ENCODE results near the gene TIPIN. TPM values are rescaled to one million over a fixed set of nuclear protein-coding genes. Genes with fewer than 3 reads are reported as not detected.
A peak's percentile ranks its signal among the peaks of the same experiment; 100 is the strongest.
"Not testable (repeated sequence)": the region's sequence is repeated elsewhere in the genome, so short reads cannot be mapped to it uniquely, and the experiment has no call there.

The TIPIN gene
- total RNA-seq, 1 donor from 2014 or later, result 17.7 TPM

- no peak for DNase-seq (ENCODE audit: low spot score)
- peaks cover 1% of the 10 kb centered on the region for H3K27me3 Mint-ChIP-seq (ENCODE audit: unreplicated experiment)
- H3K27ac Mint-ChIP-seq (ENCODE audit: unreplicated experiment), result no peak overlapping the region
- H3K4me3 Mint-ChIP-seq (ENCODE audit: unreplicated experiment), result no peak overlapping the region
- no peaks in the 10 kb centered on the region for H3K9me3 Mint-ChIP-seq (ENCODE audit: unreplicated experiment)
- no peaks in the 10 kb centered on the region for H3K36me3 Mint-ChIP-seq (ENCODE audit: low read depth, unreplicated experiment)
- no peak for TF ChIP-seq CTCF (IDR thresholded peaks at IDR 0.05; ENCODE audit: unreplicated experiment)
- peaks cover 14% of the 10 kb centered on the region for H3K4me1 Mint-ChIP-seq (ENCODE audit: unreplicated experiment)
Measured at GRCh38 chr15:66359740-66360139, 3.3 kb upstream of the TIPIN start.

GRCh38 chr15:66356077-66356358, 467 bp downstream of the TIPIN start:
- peak overlapping the region; percentile 93 for H3K27ac Mint-ChIP-seq (ENCODE audit: unreplicated experiment)
- H3K4me3 Mint-ChIP-seq (ENCODE audit: unreplicated experiment), result peak overlapping the region; percentile 99
- H3K4me1 Mint-ChIP-seq (ENCODE audit: unreplicated experiment), result peaks cover 22% of the 10 kb centered on the region
- peaks cover 1% of the 10 kb centered on the region for H3K27me3 Mint-ChIP-seq (ENCODE audit: unreplicated experiment)
- TF ChIP-seq CTCF (IDR thresholded peaks at IDR 0.05; ENCODE audit: unreplicated experiment), result no peak
- no peaks in the 10 kb centered on the region for H3K9me3 Mint-ChIP-seq (ENCODE audit: unreplicated experiment)
- no peak for DNase-seq (ENCODE audit: low spot score)
- peaks cover 6% of the 10 kb centered on the region for H3K36me3 Mint-ChIP-seq (ENCODE audit: low read depth, unreplicated experiment)

- not testable (repeated sequence) for H3K4me3 Mint-ChIP-seq (ENCODE audit: unreplicated experiment); DNase-seq (ENCODE audit: low spot score); H3K9me3 Mint-ChIP-seq (ENCODE audit: unreplicated experiment); H3K27me3 Mint-ChIP-seq (ENCODE audit: unreplicated experiment); H3K27ac Mint-ChIP-seq (ENCODE audit: unreplicated experiment); H3K4me1 Mint-ChIP-seq (ENCODE audit: unreplicated experiment)
- peaks cover 12% of the 10 kb centered on the region for H3K36me3 Mint-ChIP-seq (ENCODE audit: low read depth, unreplicated experiment)
Measured at GRCh38 chr15:66348530-66348929, 8.0 kb downstream of the TIPIN start.

- Mint-ChIP-seq H3K4me3 (ENCODE audit: unreplicated experiment) (no peak overlapping the region), H3K9me3 (ENCODE audit: unreplicated experiment) (no peaks in the 10 kb centered on the region), H3K4me1 (ENCODE audit: unreplicated experiment) (no peaks in the 10 kb centered on the region), H3K27ac (ENCODE audit: unreplicated experiment) (no peak overlapping the region), H3K27me3 (ENCODE audit: unreplicated experiment) (no peaks in the 10 kb centered on the region), H3K36me3 (ENCODE audit: low read depth, unreplicated experiment) (peaks cover 11% of the 10 kb centered on the region)
- TF ChIP-seq CTCF (IDR thresholded peaks at IDR 0.05; ENCODE audit: unreplicated experiment), result no peak
- no peak for DNase-seq (ENCODE audit: low spot score)
Measured at GRCh38 chr15:66328771-66329170, 27.7 kb downstream of the TIPIN start.

- Mint-ChIP-seq H3K36me3 (ENCODE audit: low read depth, unreplicated experiment) (peaks cover 8% of the 10 kb centered on the region), H3K27me3 (ENCODE audit: unreplicated experiment) (no peaks in the 10 kb centered on the region), H3K4me1 (ENCODE audit: unreplicated experiment) (no peaks in the 10 kb centered on the region), H3K27ac (ENCODE audit: unreplicated experiment) (no peak overlapping the region), H3K4me3 (ENCODE audit: unreplicated experiment) (no peak overlapping the region), H3K9me3 (ENCODE audit: unreplicated experiment) (no peaks in the 10 kb centered on the region)
- no peak for TF ChIP-seq CTCF (IDR thresholded peaks at IDR 0.05; ENCODE audit: unreplicated experiment)
- no peak for DNase-seq (ENCODE audit: low spot score)
Measured at GRCh38 chr15:66327736-66328135, 28.7 kb downstream of the TIPIN start.

- Mint-ChIP-seq H3K36me3 (ENCODE audit: low read depth, unreplicated experiment) (peaks cover 4% of the 10 kb centered on the region), H3K4me3 (ENCODE audit: unreplicated experiment) (no peak overlapping the region), H3K27me3 (ENCODE audit: unreplicated experiment) (no peaks in the 10 kb centered on the region), H3K27ac (ENCODE audit: unreplicated experiment) (no peak overlapping the region), H3K4me1 (ENCODE audit: unreplicated experiment) (no peaks in the 10 kb centered on the region), H3K9me3 (ENCODE audit: unreplicated experiment) (no peaks in the 10 kb centered on the region)
- no peak for TF ChIP-seq CTCF (IDR thresholded peaks at IDR 0.05; ENCODE audit: unreplicated experiment)
- no peak for DNase-seq (ENCODE audit: low spot score)
Measured at GRCh38 chr15:66326051-66326450, 30.4 kb downstream of the TIPIN start.

Data from endothelial cell (in vitro differentiated cells).